Measurements from ENCODE around the gene CLSTN2. TPM values are rescaled to one million over a fixed set of nuclear protein-coding genes. Genes with fewer than 3 reads are reported as not detected.
"Not testable (repeated sequence)": the region's sequence is repeated elsewhere in the genome, so short reads cannot be mapped to it uniquely, and the experiment has no call there.

Gene CLSTN2
- total and polyA plus RNA-seq, 2 experiments from 2014 or later = 23.0 to 27.0 TPM

DNA sequence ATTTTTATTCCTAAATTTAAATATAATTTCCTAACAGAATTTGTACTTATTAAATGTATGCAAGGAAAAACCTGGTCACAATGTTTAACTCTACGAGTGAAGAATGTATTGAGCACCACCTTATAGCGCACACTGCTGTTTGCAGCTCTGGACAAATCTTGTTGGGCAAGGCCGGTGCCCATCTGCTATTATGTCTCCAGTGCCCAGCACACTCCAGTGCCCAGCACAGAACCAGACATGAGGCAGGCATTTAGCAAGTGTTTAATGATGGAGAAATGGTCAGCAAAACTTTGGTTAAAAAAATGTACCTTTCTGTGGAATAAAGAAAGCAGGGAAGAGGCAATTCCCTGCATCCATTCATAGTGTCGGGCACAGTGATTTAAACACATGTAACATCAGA, 488.2 kb downstream of the CLSTN2 start:
- Histone ChIP-seq H3K4me2 (no peak overlapping the region), H3K36me3 (replicated peaks; ENCODE audit: insufficient read depth, low read depth) (no peaks in the 10 kb centered on the region), H3K4me1 (ENCODE audit: insufficient read depth) (no peaks in the 10 kb centered on the region), H2AFZ (no peak overlapping the region), H3K9me2 (replicated peaks; ENCODE audit: insufficient read depth) (no peaks in the 10 kb centered on the region), H3K27me3 (no peaks in the 10 kb centered on the region), H3K27ac (peak overlapping the region; percentile 41), H3K9me3 (ENCODE audit: low read depth) (no peaks in the 10 kb centered on the region), H3K79me2 (no peaks in the 10 kb centered on the region), H3K4me3 (no peak overlapping the region), H4K20me1 (ENCODE audit: insufficient read depth, poor library complexity, severe bottlenecking) (no peaks in the 10 kb centered on the region)
- no peak for DNase-seq (ENCODE audit: low spot score)
- WGBS (ENCODE audit: low lambda C conversion rate, missing lambda C conversion rate) = 93% methylated on average over 4 of the region's 4 CpGs
- TF ChIP-seq, protein P1, sequence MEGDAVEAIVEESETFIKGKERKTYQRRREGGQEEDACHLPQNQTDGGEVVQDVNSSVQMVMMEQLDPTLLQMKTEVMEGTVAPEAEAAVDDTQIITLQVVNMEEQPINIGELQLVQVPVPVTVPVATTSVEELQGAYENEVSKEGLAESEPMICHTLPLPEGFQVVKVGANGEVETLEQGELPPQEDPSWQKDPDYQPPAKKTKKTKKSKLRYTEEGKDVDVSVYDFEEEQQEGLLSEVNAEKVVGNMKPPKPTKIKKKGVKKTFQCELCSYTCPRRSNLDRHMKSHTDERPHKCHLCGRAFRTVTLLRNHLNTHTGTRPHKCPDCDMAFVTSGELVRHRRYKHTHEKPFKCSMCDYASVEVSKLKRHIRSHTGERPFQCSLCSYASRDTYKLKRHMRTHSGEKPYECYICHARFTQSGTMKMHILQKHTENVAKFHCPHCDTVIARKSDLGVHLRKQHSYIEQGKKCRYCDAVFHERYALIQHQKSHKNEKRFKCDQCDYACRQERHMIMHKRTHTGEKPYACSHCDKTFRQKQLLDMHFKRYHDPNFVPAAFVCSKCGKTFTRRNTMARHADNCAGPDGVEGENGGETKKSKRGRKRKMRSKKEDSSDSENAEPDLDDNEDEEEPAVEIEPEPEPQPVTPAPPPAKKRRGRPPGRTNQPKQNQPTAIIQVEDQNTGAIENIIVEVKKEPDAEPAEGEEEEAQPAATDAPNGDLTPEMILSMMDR (IDR thresholded peaks at IDR 0.05; ENCODE audit: poor library complexity) = no peak
- TF ChIP-seq EZH2 (IDR thresholded peaks at IDR 0.05; ENCODE audit: borderline replicate concordance) (no peak), EZH2phosphoT487 (IDR thresholded peaks at IDR 0.05; ENCODE audit: low read depth, severe bottlenecking, unreplicated experiment) (no peak)

DNA sequence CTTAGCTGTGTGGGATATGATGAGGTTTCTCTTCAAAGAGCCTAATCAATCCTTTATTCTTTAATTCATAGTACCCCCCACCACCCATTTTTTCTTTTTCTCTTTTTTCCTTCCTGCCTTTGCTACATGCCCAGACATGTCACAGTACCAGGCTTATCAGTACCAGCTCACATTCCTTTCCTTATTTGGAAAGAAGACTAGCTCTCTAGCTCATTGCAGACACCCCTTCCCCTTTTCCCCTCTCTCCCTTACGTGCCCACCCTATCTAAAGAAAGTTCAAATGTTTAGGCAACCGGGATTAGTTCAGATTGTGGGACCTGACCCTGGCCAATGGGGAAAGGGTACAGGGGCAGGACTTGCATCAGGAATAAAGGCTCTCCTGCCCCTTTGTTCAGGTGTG, 488.6 kb downstream of the CLSTN2 start:
- not testable (repeated sequence) for H3K4me1 ChIP-seq (ENCODE audit: insufficient read depth); H3K79me2 ChIP-seq; H3K9me2 ChIP-seq (replicated peaks; ENCODE audit: insufficient read depth); H3K27me3 ChIP-seq; H3K4me2 ChIP-seq; H2AFZ ChIP-seq; H4K20me1 ChIP-seq (ENCODE audit: insufficient read depth, poor library complexity, severe bottlenecking); H3K4me3 ChIP-seq; H3K9me3 ChIP-seq (ENCODE audit: low read depth); H3K36me3 ChIP-seq (replicated peaks; ENCODE audit: insufficient read depth, low read depth); DNase-seq (ENCODE audit: low spot score)
- WGBS (ENCODE audit: low lambda C conversion rate, missing lambda C conversion rate) = 29% methylated on average over 2 of the region's 2 CpGs
- H3K27ac ChIP-seq = peak overlapping the region; percentile 41

DNA sequence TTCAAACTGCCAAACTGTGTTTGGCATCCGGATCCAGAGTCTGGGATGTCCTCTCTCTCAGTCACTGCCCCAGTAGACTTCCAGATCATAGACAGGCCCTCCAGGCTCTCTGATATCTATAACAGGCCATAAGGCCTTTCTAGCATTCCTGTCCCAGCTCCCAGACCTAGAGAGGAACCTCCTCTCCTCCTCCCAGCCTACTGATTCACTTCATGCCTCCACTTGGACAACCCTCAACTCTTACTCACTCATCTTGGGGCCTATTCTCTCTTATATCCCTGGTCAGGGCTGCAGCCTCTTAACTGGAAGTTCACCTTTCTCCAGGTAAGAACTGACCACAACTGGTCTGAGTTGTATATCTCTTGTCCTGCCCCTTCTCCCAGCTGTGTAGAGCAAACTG, 489.2 kb downstream of the CLSTN2 start:
- no peak for TF ChIP-seq EZH2 (IDR thresholded peaks at IDR 0.05; ENCODE audit: borderline replicate concordance)
- TF ChIP-seq, protein P1 (IDR thresholded peaks at IDR 0.05; ENCODE audit: poor library complexity) = no peak
- no peak for TF ChIP-seq EZH2phosphoT487 (IDR thresholded peaks at IDR 0.05; ENCODE audit: low read depth, severe bottlenecking, unreplicated experiment)
- no peaks in the 10 kb centered on the region for H3K27me3 ChIP-seq

DNA sequence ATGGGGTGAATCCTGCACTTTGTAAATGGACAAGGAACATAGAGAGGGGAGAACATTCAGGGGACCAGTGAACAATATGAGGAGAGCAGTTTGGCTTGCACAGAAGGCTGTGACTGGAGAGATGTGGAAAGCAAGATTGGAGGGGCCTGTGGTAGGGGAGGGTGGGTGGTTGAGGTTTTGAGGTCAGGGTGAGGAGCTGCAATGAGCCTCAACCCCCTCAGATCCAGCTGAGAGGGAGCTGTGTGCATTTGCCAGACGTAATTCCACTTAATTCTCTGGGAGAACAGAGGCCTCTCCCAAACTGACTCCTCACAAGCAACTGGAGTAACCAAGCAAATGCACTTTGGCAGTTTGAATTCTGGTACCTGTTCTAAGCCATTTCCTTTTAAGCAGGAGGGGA, 489.7 kb downstream of the CLSTN2 start:
- H3K4me2 ChIP-seq = no peak overlapping the region
- H3K4me1 ChIP-seq (ENCODE audit: insufficient read depth) = no peaks in the 10 kb centered on the region
- no peak overlapping the region for H3K27ac ChIP-seq
- WGBS (ENCODE audit: low lambda C conversion rate, missing lambda C conversion rate) = 67% methylated on average over 1 of the region's 1 CpG
- H3K36me3 ChIP-seq (replicated peaks; ENCODE audit: insufficient read depth, low read depth) = no peaks in the 10 kb centered on the region
- H2AFZ ChIP-seq = no peak overlapping the region
- no peaks in the 10 kb centered on the region for H4K20me1 ChIP-seq (ENCODE audit: insufficient read depth, poor library complexity, severe bottlenecking)
- H3K27me3 ChIP-seq = no peaks in the 10 kb centered on the region
- H3K79me2 ChIP-seq = no peaks in the 10 kb centered on the region
- H3K9me3 ChIP-seq (ENCODE audit: low read depth) = no peaks in the 10 kb centered on the region
- TF ChIP-seq, protein P1 (IDR thresholded peaks at IDR 0.05; ENCODE audit: poor library complexity) = no peak
- TF ChIP-seq EZH2 (IDR thresholded peaks at IDR 0.05; ENCODE audit: borderline replicate concordance) (no peak), EZH2phosphoT487 (IDR thresholded peaks at IDR 0.05; ENCODE audit: low read depth, severe bottlenecking, unreplicated experiment) (no peak)
- DNase-seq (ENCODE audit: low spot score) = no peak
- no peak overlapping the region for H3K4me3 ChIP-seq
- H3K9me2 ChIP-seq (replicated peaks; ENCODE audit: insufficient read depth) = no peaks in the 10 kb centered on the region

More for the DNA sequence above, 489.2 kb downstream of the CLSTN2 start:
- Histone ChIP-seq H4K20me1 (ENCODE audit: insufficient read depth, poor library complexity, severe bottlenecking) (no peaks in the 10 kb centered on the region), H2AFZ (no peak overlapping the region), H3K36me3 (replicated peaks; ENCODE audit: insufficient read depth, low read depth) (no peaks in the 10 kb centered on the region), H3K9me3 (ENCODE audit: low read depth) (no peaks in the 10 kb centered on the region), H3K4me2 (no peak overlapping the region), H3K4me3 (no peak overlapping the region), H3K9me2 (replicated peaks; ENCODE audit: insufficient read depth) (no peaks in the 10 kb centered on the region), H3K79me2 (no peaks in the 10 kb centered on the region), H3K4me1 (ENCODE audit: insufficient read depth) (no peaks in the 10 kb centered on the region), H3K27ac (no peak overlapping the region)
- no peak for DNase-seq (ENCODE audit: low spot score)
- 87% methylated on average over 1 of the region's 1 CpG for WGBS (ENCODE audit: low lambda C conversion rate, missing lambda C conversion rate)

Data from hepatocyte (in vitro differentiated cells).